Upper lobe of left lung (tissue), 4 donors: ENCODE measurements around the gene SCN5A.

Experiments used
- CTCF ChIP-seq, 6 experiments: fragments of 450-650 bp in 4 of 6; fragments of 200-600 bp in 2 of 6; sonication (generic) in 2 of 6; IDR thresholded peaks; one replicate each; pipeline ENCODE4 v1.5.1; 2016 to 2019; ENCODE audit warnings: antibody characterized with exemption in 6 of 6
- POLR2AphosphoS5 ChIP-seq, 2 donors: sonication (generic); formaldehyde crosslinking; IDR thresholded peaks; one replicate each; pipeline ENCODE4 v1.5.1; 2017; ENCODE audit warnings: antibody characterized with exemption in 2 of 2

GRCh38 chr3:38604246-38604645 is 45.2 kb downstream of the SCN5A start:
- TF ChIP-seq CTCF (IDR thresholded peaks at IDR 0.05) (no peak), POLR2AphosphoS5 (IDR thresholded peaks at IDR 0.05) (no peak)
